Lower leg skin (tissue), 4 donors: ENCODE results near the gene HS6ST3. TPM values are rescaled to one million over a fixed set of nuclear protein-coding genes. Genes with fewer than 3 reads are reported as not detected.
A peak's percentile ranks its signal among the peaks of the same experiment; 100 is the strongest.

ENCODE experiments used
- DNase-seq, 2 donors: peaks; one replicate each; pipeline ENCODE4 v3.0.0-alpha.2; 2019; ENCODE audit warnings: low spot score in 2 of 2
- H3K4me3 ChIP-seq: fragments of 200-600 bp; sonication (generic); 2 replicates; pipeline ENCODE4 v1.5.1; 2017; ENCODE audit warnings: mild to moderate bottlenecking, low read depth; ENCODE audit not compliant: poor library complexity, severe bottlenecking
- POLR2A ChIP-seq, 2 donors: fragments of 450-650 bp; IDR thresholded peaks; one replicate each; pipeline ENCODE4 v1.6.1; 2016 to 2017; ENCODE audit warnings: antibody characterized with exemption in 2 of 2, mild to moderate bottlenecking in 1 of 2, moderate library complexity in 1 of 2
- WGBS, 2 donors: methylation state at CpG; one replicate each; pipeline ENCODE4 v1.1.5; 2018; 5-methylcytosine and 5-hydroxymethylcytosine counted together
- intact Hi-C: fragments of 100-400 bp; cut with DNase I; formaldehyde crosslinking; loops from one replicate; pipeline ENCODE4 v1.15.0; 2023; ENCODE audit warnings: low total_unique reads
- total RNA-seq, 4 donors: library from RNA; depleted of rRNA; stranded (reverse); fragments of >200 nt; gene quantifications; one replicate each; pipeline ENCODE4 v1.1.0, GENCODE V29; 2016
- TF ChIP-seq, protein P1 (sequence below), 3 donors: fragments of 450-650 bp; IDR thresholded peaks; one replicate each; pipeline ENCODE4 v1.5.1; 2016; ENCODE audit warnings: antibody characterized with exemption in 3 of 3, mild to moderate bottlenecking in 3 of 3, moderate library complexity in 2 of 3

The HS6ST3 gene
- total RNA-seq, 4 donors from 2014 or later, result 0.72 to 1.5 (median 0.87) TPM

DNA sequence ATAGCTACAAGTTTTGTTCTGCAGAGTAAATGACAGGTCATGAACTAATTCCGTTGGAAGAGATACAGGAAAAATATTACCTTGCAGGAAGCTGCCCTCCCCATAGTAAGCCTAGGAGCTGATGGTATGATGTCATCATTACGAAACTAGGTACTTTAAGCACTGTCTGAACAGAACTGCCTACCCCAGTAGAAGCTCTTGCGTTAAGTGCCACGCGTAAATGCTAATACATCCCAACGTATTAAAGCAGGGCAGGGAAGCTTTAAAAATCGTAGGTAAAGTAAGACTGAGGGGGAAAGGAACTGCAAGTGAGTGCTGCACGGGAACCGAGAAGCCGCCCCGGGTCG is 37.3 kb upstream of the HS6ST3 start:
- WGBS, 2 donors, result 0 to 1% methylated on average over 12 of the region's 12 CpGs
- H3K4me3 ChIP-seq, result peak overlapping the region; percentile 97
- intact Hi-C loops, result no loop called here
- TF ChIP-seq POLR2A (IDR thresholded peaks at IDR 0.05), result no peak
- TF ChIP-seq, protein P1, sequence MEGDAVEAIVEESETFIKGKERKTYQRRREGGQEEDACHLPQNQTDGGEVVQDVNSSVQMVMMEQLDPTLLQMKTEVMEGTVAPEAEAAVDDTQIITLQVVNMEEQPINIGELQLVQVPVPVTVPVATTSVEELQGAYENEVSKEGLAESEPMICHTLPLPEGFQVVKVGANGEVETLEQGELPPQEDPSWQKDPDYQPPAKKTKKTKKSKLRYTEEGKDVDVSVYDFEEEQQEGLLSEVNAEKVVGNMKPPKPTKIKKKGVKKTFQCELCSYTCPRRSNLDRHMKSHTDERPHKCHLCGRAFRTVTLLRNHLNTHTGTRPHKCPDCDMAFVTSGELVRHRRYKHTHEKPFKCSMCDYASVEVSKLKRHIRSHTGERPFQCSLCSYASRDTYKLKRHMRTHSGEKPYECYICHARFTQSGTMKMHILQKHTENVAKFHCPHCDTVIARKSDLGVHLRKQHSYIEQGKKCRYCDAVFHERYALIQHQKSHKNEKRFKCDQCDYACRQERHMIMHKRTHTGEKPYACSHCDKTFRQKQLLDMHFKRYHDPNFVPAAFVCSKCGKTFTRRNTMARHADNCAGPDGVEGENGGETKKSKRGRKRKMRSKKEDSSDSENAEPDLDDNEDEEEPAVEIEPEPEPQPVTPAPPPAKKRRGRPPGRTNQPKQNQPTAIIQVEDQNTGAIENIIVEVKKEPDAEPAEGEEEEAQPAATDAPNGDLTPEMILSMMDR (IDR thresholded peaks at IDR 0.05), result no peak
- no peak for DNase-seq

DNA sequence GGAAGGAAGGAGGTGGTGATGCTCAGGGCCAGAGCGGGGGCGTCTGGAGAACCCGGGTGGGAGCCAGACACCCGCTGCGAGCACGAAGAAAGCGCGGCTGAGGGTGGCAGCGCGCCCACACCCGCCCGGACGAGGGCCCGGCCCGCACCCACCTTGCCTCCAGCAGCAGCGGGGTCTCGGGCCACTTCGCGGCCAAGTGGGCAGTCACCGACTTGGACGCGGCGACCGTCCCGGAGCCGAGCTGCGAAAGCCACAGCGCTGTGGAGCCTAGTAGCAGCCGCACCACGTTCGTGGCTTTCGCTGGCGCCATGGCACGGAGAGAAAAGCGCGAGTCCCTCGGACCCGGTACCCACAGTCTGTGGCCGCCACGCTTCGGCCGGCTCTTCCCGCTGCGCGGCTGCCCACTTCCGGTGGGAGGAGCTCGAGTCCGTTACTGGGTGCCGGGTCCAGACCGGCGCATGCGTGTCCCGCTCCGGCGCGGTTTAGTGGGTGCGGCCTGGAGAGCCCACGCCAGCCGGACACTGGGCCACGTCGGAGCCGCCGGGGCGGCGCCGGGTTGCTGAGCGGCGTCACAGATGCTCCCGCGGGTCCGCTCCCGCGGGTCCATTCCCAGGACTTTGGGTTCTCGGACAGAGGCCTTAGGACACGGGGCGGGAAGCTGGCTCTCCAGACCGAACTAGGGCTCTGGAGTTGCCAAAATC is 36.8 kb upstream of the HS6ST3 start, which contains the start of gene UGGT2:
TSS of gene UGGT2 (minus strand) at position 399 of the 701 bp plus-strand sequence. CDS start at position 310, 89 bp downstream.
- H3K4me3 ChIP-seq, result peak within 1 kb of the TSS; percentile 97
- DNase-seq, result peak; percentile 85 to 98
- intact Hi-C loops, result no loop called here

DNA sequence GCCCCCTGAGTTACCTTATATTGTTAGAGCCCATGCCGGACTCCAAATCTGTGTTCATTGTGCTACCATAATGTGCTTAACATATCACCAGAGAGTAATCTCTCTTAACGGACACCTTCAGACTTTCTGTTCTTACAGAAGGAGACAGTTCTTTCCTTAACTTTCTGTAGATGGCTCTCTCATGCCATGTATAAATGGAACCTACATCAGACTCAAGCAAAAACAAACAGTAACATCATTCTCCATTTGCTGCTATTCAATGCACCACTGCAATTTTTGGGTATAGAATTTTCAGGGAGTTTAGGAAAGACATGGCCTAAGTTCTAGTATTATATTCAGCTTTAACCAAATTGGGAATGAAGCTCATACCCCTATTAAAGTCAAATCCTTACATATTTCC is 24.1 kb upstream of the HS6ST3 start:
- no peak for DNase-seq
- TF ChIP-seq, protein P1 (IDR thresholded peaks at IDR 0.05), result no peak
- no peak for TF ChIP-seq POLR2A (IDR thresholded peaks at IDR 0.05)
- no peak overlapping the region for H3K4me3 ChIP-seq
- intact Hi-C loops, result no loop called here
- 88 to 89% methylated on average over 2 of the region's 2 CpGs for WGBS, 2 donors

More for the DNA sequence above, 36.8 kb upstream of the HS6ST3 start, which contains the start of gene UGGT2:
- 1% methylated on average over 30 to 40 of the region's 77 CpGs for whole genome bisulfite sequencing, 2 donors
- TF ChIP-seq, protein P1 (IDR thresholded peaks at IDR 0.05), result no peak
- TF ChIP-seq POLR2A (IDR thresholded peaks at IDR 0.05), result no peak

DNA sequence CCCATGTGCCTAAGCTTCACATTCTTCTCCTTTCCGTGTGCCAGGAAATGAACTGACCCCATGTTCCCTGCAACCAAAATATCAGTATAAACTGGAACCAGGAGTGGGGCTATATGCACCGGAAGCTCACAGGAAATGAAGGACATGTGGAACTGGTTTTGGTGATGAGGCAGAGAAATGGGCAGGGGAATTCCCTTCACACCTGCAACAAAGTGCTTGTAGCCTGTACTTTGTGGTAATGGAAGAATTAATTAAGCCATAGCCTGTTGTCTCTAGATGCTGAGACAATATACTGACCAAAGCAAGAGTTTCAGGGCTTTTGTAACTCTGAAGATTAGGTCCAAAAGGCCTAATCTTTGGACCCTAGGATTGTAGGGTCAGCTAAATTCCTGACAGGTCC is 21.2 kb upstream of the HS6ST3 start:
- intact Hi-C loops, result no loop called here
- no peak for TF ChIP-seq POLR2A (IDR thresholded peaks at IDR 0.05)
- TF ChIP-seq, protein P1 (IDR thresholded peaks at IDR 0.05), result no peak
- DNase-seq, result no peak

DNA sequence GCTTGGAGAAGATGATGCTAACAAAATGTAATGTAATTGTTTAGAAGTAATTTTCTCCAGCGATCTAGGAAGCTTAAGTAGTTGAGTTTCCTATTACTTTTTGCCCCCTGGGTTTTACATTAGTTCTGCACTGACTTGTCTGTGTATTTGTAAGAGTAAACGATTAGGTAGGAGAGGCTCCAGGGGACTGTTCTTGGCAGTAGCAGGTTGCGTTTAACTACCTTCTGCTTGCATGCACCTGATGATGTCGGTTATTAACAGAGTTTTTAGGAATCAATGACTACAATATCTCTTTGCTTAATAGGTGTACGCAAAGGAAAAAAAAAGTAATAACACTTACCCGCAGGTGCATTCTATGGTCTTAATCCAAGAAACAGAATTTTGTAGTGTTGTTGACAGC is 18.4 kb upstream of the HS6ST3 start:
- TF ChIP-seq, protein P1 (IDR thresholded peaks at IDR 0.05), result no peak
- no peak for TF ChIP-seq POLR2A (IDR thresholded peaks at IDR 0.05)
- WGBS, 2 donors, result 45 to 49% methylated on average over 6 of the region's 6 CpGs
- H3K4me3 ChIP-seq, result no peak overlapping the region
- intact Hi-C loops, result no loop called here
- no peak for DNase-seq

More for the DNA sequence above, 21.2 kb upstream of the HS6ST3 start:
- WGBS, 2 donors, result 49 to 76% methylated on average over 2 of the region's 2 CpGs
- no peak overlapping the region for H3K4me3 ChIP-seq

DNA sequence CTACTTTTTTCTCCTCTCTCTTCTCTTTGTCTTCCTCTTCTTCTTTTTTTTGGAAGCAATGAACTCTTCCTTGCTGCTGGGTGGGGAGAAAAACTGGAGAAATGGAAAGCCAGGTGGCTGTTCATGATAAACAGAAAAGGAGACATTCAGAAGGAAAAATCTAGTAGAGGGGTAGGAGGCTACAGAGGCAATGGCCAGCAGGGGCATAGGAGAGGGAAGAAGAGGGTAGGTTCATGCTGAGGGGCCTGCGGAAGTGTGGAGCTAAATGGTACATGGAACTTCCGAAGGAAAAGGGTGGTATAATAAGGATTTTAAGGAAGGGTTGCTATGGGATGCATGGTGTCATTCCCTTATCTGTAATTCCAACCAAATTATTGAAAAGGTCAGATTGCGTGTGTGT is 17.5 kb upstream of the HS6ST3 start:
- H3K4me3 ChIP-seq, result no peak overlapping the region
- 82 to 84% methylated on average over 3 of the region's 3 CpGs for WGBS, 2 donors
- TF ChIP-seq, protein P1 (IDR thresholded peaks at IDR 0.05), result no peak
- TF ChIP-seq POLR2A (IDR thresholded peaks at IDR 0.05), result no peak
- intact Hi-C loops, result no loop called here
- no peak for DNase-seq
